Measurements from ENCODE around the gene GZMM.

- no peak for TF ChIP-seq CTCF (IDR thresholded peaks at IDR 0.05)
- no peak for TF ChIP-seq POLR2A (IDR thresholded peaks at IDR 0.05)
Measured at GRCh38 chr19:497491-497868, 46.4 kb upstream of the GZMM start.

Data from Peyer's patch (tissue), 4 donors.